ENCODE results near the gene DDX5. TPM values are rescaled to one million over a fixed set of nuclear protein-coding genes. Genes with fewer than 3 reads are reported as not detected.

DDX5 gene
- total and polyA plus RNA-seq, 2 of the 4 experiments (the other 2 are of a cell fraction) = 253 to 781 TPM

- no CpG with 5 or more reads among the region's 5 CpGs for WGBS, 2 experiments (ENCODE audit: extremely low coverage in 2 of 2, insufficient read length in 1 of 2)
- peaks cover 5% of the 10 kb centered on the region for H3K4me1 ChIP-seq (ENCODE audit: control insufficient read depth, insufficient read depth, low read length)
- H4K5ac ChIP-seq (ENCODE audit: low read depth, low read length) = no peak overlapping the region
- no peaks in the 10 kb centered on the region for H3K27me3 ChIP-seq (ENCODE audit: control insufficient read depth, insufficient read depth, low read length)
- ChIA-PET POLR2A (ENCODE audit: unreplicated experiment) (no interaction called here), CTCF (no interaction called here)
- 0 out of 2 replicates have a peak, but pooled peaks cover 6% of the 10 kb centered on the region for H3K9me1 ChIP-seq (ENCODE audit: insufficient read depth, low read length)
- dilution Hi-C loops (cut with HindIII; ENCODE audit: low sequenced_read_pairs, unreplicated experiment) (no loop called here), in situ Hi-C loops (cut with MboI; ENCODE audit: low sequenced_read_pairs) (no loop called here), intact Hi-C loops (cut with micrococcal nuclease) (no loop called here)
- peaks cover 41 to 52% of the 10 kb centered on the region in 2 experiments for H3K79me1 ChIP-seq (ENCODE audit: low read depth in 1 of 2, low read length in 2 of 2)
- H2AFZ ChIP-seq (replicated peaks; ENCODE audit: low read length, poor library complexity) = no peak overlapping the region
- H3K4ac ChIP-seq (ENCODE audit: low read depth, low read length) = no peak overlapping the region
- H3K4me2 ChIP-seq (ENCODE audit: low read depth, low read length) = no peak overlapping the region
- H3K56ac ChIP-seq (ENCODE audit: extremely low read depth, insufficient read depth, low read length) = no peak overlapping the region
- no peak overlapping the region for H4K91ac ChIP-seq (ENCODE audit: insufficient read depth, low read depth, low read length)
- BruUV-seq (replicated peaks) = no TSS peak
- ATAC-seq (ENCODE audit: low read depth) (no peak), DNase-seq (no peak)
- peaks cover 56% of the 10 kb centered on the region for H4K20me1 ChIP-seq (ENCODE audit: insufficient read depth, low read length)
- H3K9ac ChIP-seq (ENCODE audit: low read depth, low read length) = no peak overlapping the region
- H2BK120ac ChIP-seq (ENCODE audit: low read depth, low read length) = no peak overlapping the region
- no peak overlapping the region for H3K18ac ChIP-seq (ENCODE audit: low read depth, low read length)
- TF ChIP-seq FOS (IDR thresholded peaks at IDR 0.05; ENCODE audit: low read depth, low read length) (no peak), USF2 (IDR thresholded peaks at IDR 0.05; ENCODE audit: low read depth, low read length) (no peak)
- no peak overlapping the region for H2BK5ac ChIP-seq (ENCODE audit: low read depth, low read length, poor library complexity, severe bottlenecking)
- no peak overlapping the region for H3K14ac ChIP-seq (replicated peaks; ENCODE audit: low read depth, low read length)
- H4K8ac ChIP-seq (ENCODE audit: low read depth in 2 of 2, low read length in 2 of 2) = no peak overlapping the region
- H2AK9ac ChIP-seq (replicated peaks; ENCODE audit: low read depth, low read length, poor library complexity) = no peak overlapping the region
- no peak overlapping the region for H2BK20ac ChIP-seq (ENCODE audit: low read depth, low read length)
- H3K23ac ChIP-seq (ENCODE audit: low read depth, low read length) = no peak overlapping the region
- no peaks in the 10 kb centered on the region for H3K9me3 ChIP-seq (ENCODE audit: control insufficient read depth, insufficient read depth, low read length)
- H3K27ac ChIP-seq (ENCODE audit: insufficient read depth, low read length) = no peak overlapping the region
- no peak overlapping the region for H3K4me3 ChIP-seq (ENCODE audit: insufficient read depth, low read depth, low read length)
- H3K36me3 ChIP-seq (ENCODE audit: control insufficient read depth, insufficient read depth, low read length) = peaks cover 53% of the 10 kb centered on the region
- H2AK5ac ChIP-seq (ENCODE audit: low read depth, low read length) = no peak overlapping the region
- no peak overlapping the region for H2BK15ac ChIP-seq (ENCODE audit: low read depth, low read length)
These were observed 45.4 kb upstream of the DDX5 start for GRCh38 chr17:64551461-64551860.

All from IMR-90 (cell line).